Hematopoietic multipotent progenitor cell treated with erythropoietin and hydrocortisone succinate and interleukin-3 and kit ligand, for 17 days (in vitro differentiated cells): ENCODE results near the gene FAM78A.
"Not testable (repeated sequence)": the region's sequence is repeated elsewhere in the genome, so short reads cannot be mapped to it uniquely, and the experiment has no call there.

Source experiments
- DNase-seq: peaks from one replicate; pipeline ENCODE4 v3.0.0-alpha.2; 2015; ENCODE audit warnings: low spot score

Gene FAM78A

DNA sequence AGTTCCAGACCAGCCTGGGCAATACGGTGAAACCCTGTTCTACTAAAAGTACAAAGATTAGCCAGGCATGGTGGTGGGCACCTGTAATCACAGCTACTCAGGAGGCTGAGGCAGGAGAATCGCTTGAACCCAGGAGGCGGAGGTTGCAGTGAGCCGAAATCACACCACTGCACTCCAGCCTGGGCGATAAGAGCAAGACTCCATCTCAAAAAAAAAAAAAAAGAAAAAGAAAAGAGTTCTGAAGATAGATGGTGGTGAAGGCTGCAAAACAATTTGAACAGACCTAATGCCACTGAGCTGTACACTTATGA lies 13.3 kb downstream of the FAM78A start:
- DNase-seq = not testable (repeated sequence)

GRCh38 chr9:131262327-131263032 lies 13.8 kb downstream of the FAM78A start:
- no peak for DNase-seq

DNA sequence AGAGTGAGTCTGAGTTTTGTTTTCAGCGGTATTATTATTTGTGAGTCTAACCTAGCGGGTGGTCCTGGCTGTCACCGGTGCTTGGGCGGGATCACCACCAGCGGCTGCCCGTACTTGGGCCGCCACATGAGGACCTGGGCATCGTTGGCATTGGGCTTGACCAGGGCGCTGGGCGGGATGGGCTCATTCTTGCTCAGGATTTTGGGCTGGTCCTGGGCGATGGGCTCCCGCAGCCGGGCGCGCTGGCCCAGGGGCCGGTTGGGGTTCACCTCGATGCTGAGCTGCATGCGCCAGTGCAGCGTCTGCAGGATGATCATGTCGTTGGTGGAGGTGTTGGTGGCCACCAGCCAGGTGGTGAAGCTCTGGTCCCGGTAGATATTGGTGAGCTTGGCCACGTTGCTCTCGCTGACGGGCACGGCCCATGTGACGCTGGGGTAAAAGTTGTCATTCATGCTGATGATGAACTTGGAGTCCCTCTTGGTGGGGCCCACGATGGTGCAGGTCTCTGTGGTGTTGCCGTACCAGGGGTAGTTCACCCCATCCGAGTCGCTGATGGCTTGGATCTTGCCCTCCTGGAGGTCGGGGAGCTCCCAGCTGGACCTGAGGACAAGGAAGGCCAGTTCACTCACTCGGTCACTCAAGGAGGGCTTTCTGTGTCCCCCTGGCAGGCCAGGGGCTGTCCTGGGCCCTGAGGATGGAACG lies 15.4 kb downstream of the FAM78A start:
- no peak for DNase-seq

GRCh38 chr9:131259916-131260597 lies 16.3 kb downstream of the FAM78A start:
- DNase-seq = no peak

GRCh38 chr9:131259432-131259898 lies 16.8 kb downstream of the FAM78A start:
- no peak for DNase-seq

GRCh38 chr9:131258698-131259431 lies 17.4 kb downstream of the FAM78A start:
- no peak for DNase-seq

GRCh38 chr9:131258186-131258585 lies 18.1 kb downstream of the FAM78A start:
- DNase-seq = no peak

DNA sequence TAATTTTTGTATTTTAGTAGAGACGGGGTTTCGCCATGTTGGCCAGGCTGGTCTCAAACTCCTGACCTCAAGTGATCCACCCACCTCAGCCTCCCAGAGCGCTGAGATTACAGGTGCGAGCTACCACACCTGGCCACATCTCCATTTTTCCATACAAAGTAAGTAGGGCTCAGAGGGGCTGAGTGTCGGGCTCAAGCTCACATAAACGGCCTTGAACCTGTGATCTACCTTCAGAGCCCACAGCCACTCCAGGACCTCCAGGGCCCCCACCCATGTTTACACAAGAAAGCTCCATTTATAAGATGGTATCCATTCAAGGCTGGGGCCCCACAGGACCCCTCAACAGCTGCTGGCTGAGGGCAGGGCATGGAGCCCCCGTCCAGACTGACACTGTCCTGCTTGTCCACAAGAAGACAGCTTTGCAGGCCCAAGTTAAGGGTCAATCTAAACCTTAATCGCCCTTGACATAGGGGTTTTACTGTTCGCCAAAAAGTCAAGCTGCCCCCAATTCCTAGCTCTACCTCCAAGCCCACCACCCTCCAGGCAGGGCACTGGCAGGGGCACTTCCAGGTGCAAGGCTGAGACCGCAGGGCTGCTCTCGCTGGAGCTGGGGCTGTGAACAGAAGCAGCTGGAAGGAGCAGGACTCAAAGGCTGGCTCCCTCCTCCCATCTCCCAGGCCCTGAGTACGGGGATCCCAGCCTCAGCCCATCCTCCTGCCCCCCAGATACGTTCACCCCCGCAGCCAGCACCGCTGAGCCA lies 18.9 kb downstream of the FAM78A start:
- DNase-seq = no peak

DNA sequence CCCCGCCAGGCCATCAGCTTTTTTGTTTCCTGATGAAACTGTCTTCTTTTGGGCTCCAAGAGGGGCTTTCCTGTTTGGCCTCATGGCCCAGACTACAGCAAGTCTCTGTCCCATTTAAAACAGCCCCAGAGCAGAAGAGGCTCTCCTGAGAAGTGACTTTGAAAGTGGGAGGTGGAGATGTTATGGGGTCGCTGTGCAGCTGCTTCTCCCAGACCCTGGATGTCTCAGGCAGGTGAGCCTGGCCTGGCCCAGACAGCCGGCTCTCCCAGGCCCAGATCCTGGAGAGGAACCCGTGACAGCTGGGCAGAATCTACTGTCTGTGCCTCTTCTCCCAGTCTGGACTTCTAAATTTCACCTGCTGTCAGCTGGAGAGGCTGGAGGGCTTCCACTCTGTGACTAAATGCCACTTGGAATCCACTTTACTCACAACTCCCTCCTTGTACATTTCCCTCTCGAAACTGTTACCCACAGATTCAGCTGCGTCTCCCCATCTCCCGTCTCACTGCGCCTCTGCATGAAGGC lies 20.6 kb downstream of the FAM78A start:
- no peak for DNase-seq

GRCh38 chr9:131254626-131255025 lies 21.7 kb downstream of the FAM78A start:
- DNase-seq = no peak

GRCh38 chr9:131253891-131254491 lies 22.3 kb downstream of the FAM78A start:
- no peak for DNase-seq

DNA sequence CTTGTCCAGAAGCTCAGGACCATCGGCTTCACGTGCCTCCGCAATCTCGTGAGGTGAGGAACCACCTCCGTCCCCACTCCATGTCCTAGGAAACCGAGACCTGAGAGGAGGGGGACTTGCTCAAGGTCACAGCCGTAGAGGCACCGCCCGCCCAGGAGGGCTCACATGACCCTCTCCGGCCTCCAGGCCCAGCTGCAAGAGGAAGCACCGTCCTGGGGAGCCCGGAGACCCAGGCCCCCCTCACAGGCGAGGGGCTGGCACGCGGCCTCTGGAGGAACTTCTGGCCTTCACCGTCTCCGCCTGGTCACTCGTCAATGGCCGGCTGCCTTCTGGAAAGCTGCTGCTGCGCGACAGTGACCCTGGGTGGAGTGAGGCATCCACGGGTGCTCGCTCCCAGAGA lies 24.2 kb downstream of the FAM78A start:
- DNase-seq = no peak

GRCh38 chr9:131246618-131247017 lies 29.7 kb downstream of the FAM78A start:
- no peak for DNase-seq

GRCh38 chr9:131244331-131244730 lies 32.0 kb downstream of the FAM78A start:
- DNase-seq = not testable (repeated sequence)

DNA sequence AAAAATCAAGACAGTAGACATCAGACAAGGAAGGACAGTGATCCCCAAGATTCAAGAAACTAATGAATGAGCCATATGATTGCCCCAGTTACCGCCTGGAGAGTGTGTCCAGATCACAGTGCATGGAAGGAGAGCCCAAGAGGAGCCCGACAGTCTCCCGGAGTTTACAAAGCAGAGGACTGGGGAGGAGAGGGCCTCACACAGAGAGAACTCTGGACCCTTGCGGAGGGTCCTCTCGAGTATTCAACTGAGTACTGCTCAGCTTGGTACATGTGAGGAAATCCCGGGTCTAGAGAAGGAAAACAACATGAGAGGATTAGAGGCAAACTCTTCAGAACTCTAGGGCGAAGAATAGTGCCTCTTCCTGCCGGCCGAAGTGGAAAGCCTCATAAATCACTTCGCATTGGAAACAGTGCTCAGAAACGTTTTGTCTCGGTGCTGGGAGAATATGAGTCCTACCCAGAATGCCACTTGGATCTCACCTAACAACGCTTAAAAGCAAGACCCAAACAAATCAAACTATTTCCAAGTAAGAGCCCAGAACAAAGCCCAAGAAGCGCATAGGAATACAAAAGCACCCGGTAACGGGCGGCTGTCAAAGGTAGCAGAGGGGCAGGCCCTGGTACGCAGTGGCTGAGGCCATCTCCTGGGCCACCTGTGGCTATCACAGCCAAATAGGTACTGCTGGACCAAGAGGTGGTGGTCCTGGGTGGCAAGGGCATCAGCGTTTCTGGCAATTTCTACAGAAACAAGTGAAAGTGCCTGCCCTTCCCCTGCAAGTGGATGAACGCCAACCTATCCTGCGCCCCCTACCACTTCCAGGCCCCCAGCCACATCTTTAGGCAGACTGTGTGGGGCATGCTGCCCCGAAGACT lies 36.0 kb downstream of the FAM78A start:
- DNase-seq = no peak

- DNase-seq = no peak
Measured at GRCh38 chr9:131239161-131239975, 36.9 kb downstream of the FAM78A start.

DNA sequence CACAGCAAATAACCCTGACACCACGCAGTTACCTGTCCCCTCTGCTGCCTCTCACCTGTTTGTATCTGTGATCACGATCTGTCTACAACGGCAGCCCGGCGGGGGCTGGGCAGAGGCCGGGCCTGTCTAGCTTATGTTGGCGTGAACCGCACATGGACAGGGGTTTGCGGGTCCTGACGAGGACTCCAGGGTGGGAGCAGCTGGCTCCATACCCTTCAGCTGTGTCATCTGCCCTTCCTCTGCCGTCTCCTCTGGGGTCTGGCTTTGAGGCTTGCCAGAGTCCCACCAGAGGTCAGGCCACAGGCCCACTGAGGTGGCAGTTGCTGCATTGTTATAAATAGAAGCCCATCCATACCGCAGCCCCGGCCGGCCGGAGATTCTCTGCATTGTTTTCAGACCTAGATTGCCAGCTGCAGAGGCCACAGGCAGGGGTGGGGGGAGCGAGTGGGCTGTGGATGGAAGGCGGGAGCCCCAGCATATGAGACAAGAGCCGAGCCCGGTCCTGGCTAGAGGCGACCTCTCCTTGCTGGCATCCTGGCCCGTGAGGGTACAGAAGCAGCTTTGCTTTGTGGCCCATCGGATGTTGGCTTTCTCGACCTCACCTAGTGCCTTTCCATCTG lies 37.8 kb downstream of the FAM78A start:
- DNase-seq = no peak

DNA sequence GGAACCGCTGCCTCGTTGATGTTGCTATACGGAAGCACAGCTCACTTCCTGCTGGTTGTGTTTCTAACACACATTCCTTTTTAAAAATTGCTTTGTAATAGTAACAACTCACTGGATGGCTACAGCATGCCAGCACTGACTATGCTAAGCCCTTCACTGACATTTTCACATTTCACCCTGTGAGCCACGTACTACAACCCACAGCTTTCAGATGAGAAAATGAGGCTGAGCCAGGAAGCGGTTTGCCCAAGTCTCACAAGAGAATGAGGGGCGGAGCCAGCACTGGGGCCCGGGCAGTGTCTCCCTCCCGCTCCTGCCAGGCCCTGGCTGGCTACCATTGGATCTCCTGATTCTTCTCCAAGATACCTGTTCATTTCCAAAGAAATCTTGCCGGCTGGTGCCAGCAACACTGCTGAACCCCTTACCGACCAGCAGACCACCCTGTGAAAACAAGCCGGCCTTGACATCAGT lies 38.3 kb downstream of the FAM78A start:
- DNase-seq = peak; percentile 25

DNA sequence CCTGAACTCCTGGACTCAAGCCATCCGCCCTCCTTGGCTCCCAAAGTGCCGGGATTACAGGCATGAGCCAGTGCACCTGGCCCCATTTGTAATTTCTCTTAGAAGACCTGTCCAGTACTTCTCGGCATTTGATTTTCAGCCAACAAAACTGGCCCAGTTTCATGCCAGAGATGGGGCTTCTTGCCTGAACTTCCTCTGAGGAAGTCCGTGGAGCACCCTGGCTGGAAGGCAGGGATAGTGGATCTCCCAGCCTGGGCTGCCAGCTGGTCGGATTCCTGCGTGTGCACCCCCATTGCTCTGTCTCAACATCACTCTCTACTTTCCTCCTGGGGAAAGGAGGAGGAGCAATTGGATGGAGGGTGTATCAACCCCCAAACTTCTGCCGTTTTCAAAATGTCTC lies 39.0 kb downstream of the FAM78A start:
- DNase-seq = no peak
